ENCODE measurements around the gene C12orf43. TPM values are rescaled to one million over a fixed set of nuclear protein-coding genes. Genes with fewer than 3 reads are reported as not detected.

The C12orf43 gene
- total RNA-seq, 6 donors from 2014 or later, result 12.2 to 19.6 (median 16.0) TPM

- Histone ChIP-seq H3K9me3 (no peaks in the 10 kb centered on the region), H3K27me3 (no peaks in the 10 kb centered on the region), H3K4me1 (peaks cover 0 to 5% (median 0%) of the 10 kb centered on the region in 4 donors), H3K4me3 (no peak overlapping the region), H3K27ac (no peak overlapping the region), H3K36me3 (peaks cover 7 to 79% (median 56%) of the 10 kb centered on the region in 4 donors)
- TF ChIP-seq, protein P1, sequence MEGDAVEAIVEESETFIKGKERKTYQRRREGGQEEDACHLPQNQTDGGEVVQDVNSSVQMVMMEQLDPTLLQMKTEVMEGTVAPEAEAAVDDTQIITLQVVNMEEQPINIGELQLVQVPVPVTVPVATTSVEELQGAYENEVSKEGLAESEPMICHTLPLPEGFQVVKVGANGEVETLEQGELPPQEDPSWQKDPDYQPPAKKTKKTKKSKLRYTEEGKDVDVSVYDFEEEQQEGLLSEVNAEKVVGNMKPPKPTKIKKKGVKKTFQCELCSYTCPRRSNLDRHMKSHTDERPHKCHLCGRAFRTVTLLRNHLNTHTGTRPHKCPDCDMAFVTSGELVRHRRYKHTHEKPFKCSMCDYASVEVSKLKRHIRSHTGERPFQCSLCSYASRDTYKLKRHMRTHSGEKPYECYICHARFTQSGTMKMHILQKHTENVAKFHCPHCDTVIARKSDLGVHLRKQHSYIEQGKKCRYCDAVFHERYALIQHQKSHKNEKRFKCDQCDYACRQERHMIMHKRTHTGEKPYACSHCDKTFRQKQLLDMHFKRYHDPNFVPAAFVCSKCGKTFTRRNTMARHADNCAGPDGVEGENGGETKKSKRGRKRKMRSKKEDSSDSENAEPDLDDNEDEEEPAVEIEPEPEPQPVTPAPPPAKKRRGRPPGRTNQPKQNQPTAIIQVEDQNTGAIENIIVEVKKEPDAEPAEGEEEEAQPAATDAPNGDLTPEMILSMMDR (IDR thresholded peaks at IDR 0.05), result no peak
- TF ChIP-seq POLR2A (IDR thresholded peaks at IDR 0.05) (no peak), EP300 (IDR thresholded peaks at IDR 0.05) (no peak), POLR2AphosphoS5 (IDR thresholded peaks at IDR 0.05) (no peak)
- 91 to 96% methylated on average over 14 to 16 of the region's 16 CpGs for WGBS, 2 donors
- DNase-seq (peak in 1 of 2 donors; percentile 57), ATAC-seq (ENCODE audit: low FRiP score in 2 of 2) (no peak)
Observed at GRCh38 chr12:121004253-121004815, 12.0 kb downstream of the C12orf43 start.

- Histone ChIP-seq H3K4me3 (no peak overlapping the region), H3K4me1 (peaks cover 0 to 5% (median 0%) of the 10 kb centered on the region in 4 donors), H3K9me3 (no peaks in the 10 kb centered on the region), H3K27ac (no peak overlapping the region), H3K36me3 (peaks cover 7 to 72% (median 50%) of the 10 kb centered on the region in 4 donors), H3K27me3 (no peaks in the 10 kb centered on the region)
- DNase-seq (peak in 1 of 2 donors; percentile 57), ATAC-seq (ENCODE audit: low FRiP score in 2 of 2) (no peak)
- TF ChIP-seq POLR2AphosphoS5 (IDR thresholded peaks at IDR 0.05) (no peak), EP300 (IDR thresholded peaks at IDR 0.05) (no peak)
- TF ChIP-seq, protein P1 (IDR thresholded peaks at IDR 0.05), result peak in 1 of 6 experiments; percentile 7
- 82 to 88% methylated on average over 3 to 4 of the region's 4 CpGs for WGBS, 2 donors
Observed at GRCh38 chr12:121003650-121004049, 12.6 kb downstream of the C12orf43 start.

GRCh38 chr12:121001841-121002483 is 14.3 kb downstream of the C12orf43 start:
- Histone ChIP-seq H3K36me3 (peaks cover 7 to 55% (median 37%) of the 10 kb centered on the region in 4 donors), H3K27me3 (no peaks in the 10 kb centered on the region), H3K9me3 (no peaks in the 10 kb centered on the region), H3K4me1 (peaks cover 0 to 5% (median 0%) of the 10 kb centered on the region in 4 donors), H3K4me3 (no peak overlapping the region), H3K27ac (no peak overlapping the region)
- TF ChIP-seq, protein P1 (IDR thresholded peaks at IDR 0.05), result no peak
- TF ChIP-seq POLR2AphosphoS5 (IDR thresholded peaks at IDR 0.05) (no peak), EP300 (IDR thresholded peaks at IDR 0.05) (no peak), POLR2A (IDR thresholded peaks at IDR 0.05) (no peak)
- DNase-seq (peak in 1 of 2 donors; percentile 60), ATAC-seq (ENCODE audit: low FRiP score in 2 of 2) (no peak)
- WGBS, 2 donors, result 88 to 92% methylated on average over 6 to 12 of the region's 16 CpGs

DNA sequence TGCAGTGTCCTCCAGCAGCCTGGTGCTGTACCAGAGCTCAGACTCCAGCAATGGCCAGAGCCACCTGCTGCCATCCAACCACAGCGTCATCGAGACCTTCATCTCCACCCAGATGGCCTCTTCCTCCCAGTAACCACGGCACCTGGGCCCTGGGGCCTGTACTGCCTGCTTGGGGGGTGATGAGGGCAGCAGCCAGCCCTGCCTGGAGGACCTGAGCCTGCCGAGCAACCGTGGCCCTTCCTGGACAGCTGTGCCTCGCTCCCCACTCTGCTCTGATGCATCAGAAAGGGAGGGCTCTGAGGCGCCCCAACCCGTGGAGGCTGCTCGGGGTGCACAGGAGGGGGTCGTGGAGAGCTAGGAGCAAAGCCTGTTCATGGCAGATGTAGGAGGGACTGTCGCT is 15.2 kb downstream of the C12orf43 start:
- H3K36me3 ChIP-seq, result peaks cover 7 to 47% (median 36%) of the 10 kb centered on the region in 4 donors
- TF ChIP-seq EP300 (IDR thresholded peaks at IDR 0.05) (no peak), POLR2A (IDR thresholded peaks at IDR 0.05) (no peak), POLR2AphosphoS5 (IDR thresholded peaks at IDR 0.05) (no peak)
- TF ChIP-seq, protein P1 (IDR thresholded peaks at IDR 0.05), result no peak
- no peak overlapping the region for H3K27ac ChIP-seq
- H3K9me3 ChIP-seq, result no peaks in the 10 kb centered on the region
- no peaks in the 10 kb centered on the region for H3K27me3 ChIP-seq
- H3K4me1 ChIP-seq, result peaks cover 0 to 5% (median 0%) of the 10 kb centered on the region in 4 donors
- no peak overlapping the region for H3K4me3 ChIP-seq
- DNase-seq, result peak in 1 of 2 donors; percentile 62
- WGBS, 2 donors, result 89 to 92% methylated on average over 8 to 11 of the region's 11 CpGs
- ATAC-seq (ENCODE audit: low FRiP score in 2 of 2), result no peak

Data from upper lobe of left lung (tissue), 6 donors.